MM.1S (cell line): ENCODE measurements around the gene CDH4.

ENCODE experiments used
- EZH2 ChIP-seq: fragments of 300-600 bp; sonication (generic); optimal IDR thresholded peaks from 2 replicates; pipeline ENCODE3; 2017; ENCODE audit warnings: low read depth, mild to moderate bottlenecking, antibody characterized with exemption, low read length, mixed read lengths
- EZH2phosphoT487 ChIP-seq: fragments of 300-600 bp; sonication (generic); IDR thresholded peaks from 2 replicates; pipeline ENCODE4 v1.6.1; 2018; ENCODE audit warnings: antibody characterized with exemption, low read length
- TF ChIP-seq, protein P1 (sequence below): fragments of 300-600 bp; sonication (generic); IDR thresholded peaks from 2 replicates; pipeline ENCODE4 v1.5.1; 2016; ENCODE audit warnings: antibody characterized with exemption, low read length, mixed read lengths

DNA sequence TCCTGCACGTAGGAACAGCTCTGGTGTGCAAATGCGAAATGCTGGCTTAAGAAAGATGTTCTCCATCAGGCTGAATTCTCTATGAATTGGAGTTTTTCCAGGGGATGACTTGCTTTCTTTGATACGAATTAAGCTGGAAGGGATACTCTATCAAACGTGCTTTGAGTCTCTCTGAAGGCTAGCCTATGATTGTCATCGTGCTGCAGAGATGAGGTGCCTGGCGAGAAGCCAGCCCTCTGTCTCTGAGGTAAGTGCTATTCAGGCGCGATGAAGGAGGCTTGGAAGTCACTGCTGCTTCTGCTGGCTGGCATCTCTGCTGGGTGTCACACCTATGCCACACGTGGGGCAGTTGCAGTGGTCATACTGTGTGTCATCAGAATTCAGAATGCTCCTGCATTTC is 589.9 kb downstream of the CDH4 start:
- TF ChIP-seq, protein P1, sequence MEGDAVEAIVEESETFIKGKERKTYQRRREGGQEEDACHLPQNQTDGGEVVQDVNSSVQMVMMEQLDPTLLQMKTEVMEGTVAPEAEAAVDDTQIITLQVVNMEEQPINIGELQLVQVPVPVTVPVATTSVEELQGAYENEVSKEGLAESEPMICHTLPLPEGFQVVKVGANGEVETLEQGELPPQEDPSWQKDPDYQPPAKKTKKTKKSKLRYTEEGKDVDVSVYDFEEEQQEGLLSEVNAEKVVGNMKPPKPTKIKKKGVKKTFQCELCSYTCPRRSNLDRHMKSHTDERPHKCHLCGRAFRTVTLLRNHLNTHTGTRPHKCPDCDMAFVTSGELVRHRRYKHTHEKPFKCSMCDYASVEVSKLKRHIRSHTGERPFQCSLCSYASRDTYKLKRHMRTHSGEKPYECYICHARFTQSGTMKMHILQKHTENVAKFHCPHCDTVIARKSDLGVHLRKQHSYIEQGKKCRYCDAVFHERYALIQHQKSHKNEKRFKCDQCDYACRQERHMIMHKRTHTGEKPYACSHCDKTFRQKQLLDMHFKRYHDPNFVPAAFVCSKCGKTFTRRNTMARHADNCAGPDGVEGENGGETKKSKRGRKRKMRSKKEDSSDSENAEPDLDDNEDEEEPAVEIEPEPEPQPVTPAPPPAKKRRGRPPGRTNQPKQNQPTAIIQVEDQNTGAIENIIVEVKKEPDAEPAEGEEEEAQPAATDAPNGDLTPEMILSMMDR = no peak
- TF ChIP-seq EZH2 (no peak), EZH2phosphoT487 (no peak)
